GM19240 (cell line): ENCODE results near the gene MARK2.

Experiments
- DNase-seq: peaks from one replicate; pipeline ENCODE4 v3.0.0; 2011; ENCODE audit warnings: low spot score; ENCODE audit not compliant: insufficient read length

The MARK2 gene

DNA sequence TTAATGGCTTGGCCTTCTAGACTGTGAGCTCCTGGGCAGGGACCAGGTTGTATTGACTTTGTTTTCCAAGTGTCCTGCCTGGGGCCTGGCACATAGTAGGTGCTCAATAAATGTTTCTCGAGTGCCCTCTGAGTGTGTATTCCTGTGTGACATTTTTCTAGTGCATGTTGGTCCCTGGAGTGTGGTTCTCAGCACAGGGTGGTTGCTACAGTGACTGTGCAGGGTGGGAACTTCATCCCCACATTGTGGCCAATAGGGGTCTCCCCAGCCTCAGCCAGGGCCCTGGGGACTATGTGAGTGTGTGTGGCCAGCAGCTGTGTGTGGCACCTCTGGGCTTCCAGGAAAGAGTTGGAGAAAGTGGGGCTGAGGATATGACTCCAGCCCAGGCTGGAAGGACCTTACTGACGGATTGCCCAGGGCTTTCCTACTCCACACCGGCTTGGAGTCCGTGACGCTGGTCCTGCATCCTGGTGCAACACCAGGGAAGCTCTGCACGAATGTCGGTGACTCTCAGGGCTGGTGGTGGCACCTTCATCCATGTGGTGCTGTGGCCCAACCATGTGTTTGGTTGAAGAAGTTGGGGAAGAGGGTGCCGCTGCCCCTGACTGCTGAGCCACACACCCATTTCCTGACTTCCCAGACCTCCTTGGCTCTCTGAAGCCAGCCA is 9.0 kb upstream of the MARK2 start:
- DNase-seq, result no peak

DNA sequence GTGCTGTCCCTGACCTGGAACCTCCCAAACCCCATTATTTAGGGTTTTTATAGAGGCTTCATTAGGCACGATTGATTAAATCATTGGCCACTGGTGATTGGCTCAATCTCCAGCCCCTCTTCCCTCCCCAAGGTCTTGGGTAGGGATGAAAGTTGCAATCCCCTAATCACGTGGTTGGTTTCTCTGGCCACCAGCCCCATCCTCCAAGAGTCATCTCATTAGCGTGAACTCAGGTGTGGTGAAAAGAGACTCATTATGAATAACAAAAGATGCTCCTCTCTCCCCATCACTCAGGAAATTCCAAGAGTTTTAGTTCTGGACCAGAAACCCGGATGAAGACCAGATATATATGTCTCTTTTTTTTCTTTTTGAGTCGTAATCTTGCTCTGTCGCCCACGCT is 7.6 kb upstream of the MARK2 start:
- no peak for DNase-seq

DNA sequence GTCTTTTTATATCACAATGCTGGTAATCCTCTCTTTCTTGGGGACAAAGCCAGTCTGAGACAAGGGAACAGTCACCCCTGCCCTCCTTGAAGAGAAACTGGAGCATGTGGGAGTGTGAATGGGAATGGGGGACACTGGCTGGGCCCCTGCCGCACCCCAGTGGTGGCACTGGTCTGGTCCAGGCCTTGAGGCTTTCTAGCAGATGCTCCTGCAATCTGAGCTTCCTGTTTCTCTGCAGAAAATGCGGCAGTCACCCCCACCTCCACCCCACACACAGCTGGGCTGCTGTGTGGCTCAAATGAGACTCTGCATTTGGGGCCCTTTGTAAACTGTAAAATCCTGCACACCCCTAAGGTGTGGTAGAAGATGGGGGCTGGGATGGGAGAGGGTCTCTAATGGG is 6.6 kb upstream of the MARK2 start:
- DNase-seq, result no peak

DNA sequence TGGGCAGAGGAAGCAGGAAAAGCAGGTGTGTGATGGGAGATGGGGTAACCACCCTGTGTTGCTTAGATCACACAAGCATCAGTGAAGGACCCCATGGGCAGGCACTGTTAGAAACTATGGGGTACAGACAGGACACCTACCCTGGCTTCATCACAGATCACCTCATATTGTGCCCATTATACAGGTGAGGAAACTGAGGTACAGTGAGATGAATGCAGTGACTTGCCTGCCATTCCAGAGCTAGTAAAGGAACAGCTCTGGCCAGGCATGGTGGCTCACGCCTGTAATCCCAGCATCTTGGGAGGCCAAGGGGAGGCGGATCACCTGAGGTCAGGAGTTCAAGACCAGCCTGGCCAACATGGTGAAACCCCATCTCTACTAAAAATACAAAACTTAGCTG is 5.9 kb upstream of the MARK2 start:
- DNase-seq, result no peak

DNA sequence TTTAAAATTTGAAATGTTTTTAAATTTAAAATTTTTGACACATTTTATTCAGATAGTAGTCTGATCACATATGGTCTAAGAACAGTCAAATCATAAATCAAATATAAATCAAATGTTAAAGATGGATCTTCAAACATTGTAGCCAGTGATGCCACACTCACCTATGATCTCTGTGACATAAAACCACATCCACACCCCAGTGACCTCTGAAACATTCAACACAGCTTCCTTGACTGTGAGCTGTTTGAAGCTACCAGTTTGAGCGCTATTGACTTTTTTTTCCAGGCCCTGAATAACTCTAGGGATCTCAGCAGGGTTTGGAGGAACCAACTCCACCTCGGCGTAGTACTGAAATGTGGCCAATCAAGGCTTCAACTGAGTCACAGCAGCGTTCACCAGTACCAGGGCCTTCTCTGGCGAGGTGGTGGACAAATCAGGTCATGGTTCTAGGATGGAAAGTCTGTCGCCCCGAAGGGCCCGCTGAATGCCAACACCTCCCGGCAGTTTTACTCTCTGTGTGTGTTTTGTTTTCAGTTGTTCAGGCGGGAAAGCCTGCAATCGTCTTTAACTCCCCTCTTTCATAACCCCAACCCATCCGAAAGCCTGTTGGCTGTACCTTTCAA is 4.3 kb upstream of the MARK2 start:
- no peak for DNase-seq

DNA sequence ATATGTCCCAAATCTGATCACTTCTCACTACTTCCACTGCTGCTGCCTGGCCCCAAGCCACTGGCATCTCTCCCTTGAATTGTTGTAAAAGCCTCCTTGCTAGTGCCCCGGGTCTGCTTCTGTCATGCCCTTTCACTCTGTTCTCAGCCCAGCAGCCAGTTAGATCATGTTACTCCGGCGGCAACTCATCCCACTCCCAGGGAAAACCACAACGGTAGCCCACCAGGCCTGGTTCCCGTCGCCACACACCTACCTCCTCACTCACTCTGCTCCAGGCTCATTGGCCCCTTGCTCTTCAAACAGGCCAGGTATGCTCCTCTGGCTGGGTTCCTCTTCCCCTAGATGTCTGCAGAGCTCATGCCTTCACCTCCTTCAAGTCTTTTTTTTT is 3.8 kb upstream of the MARK2 start:
- DNase-seq, result no peak

DNA sequence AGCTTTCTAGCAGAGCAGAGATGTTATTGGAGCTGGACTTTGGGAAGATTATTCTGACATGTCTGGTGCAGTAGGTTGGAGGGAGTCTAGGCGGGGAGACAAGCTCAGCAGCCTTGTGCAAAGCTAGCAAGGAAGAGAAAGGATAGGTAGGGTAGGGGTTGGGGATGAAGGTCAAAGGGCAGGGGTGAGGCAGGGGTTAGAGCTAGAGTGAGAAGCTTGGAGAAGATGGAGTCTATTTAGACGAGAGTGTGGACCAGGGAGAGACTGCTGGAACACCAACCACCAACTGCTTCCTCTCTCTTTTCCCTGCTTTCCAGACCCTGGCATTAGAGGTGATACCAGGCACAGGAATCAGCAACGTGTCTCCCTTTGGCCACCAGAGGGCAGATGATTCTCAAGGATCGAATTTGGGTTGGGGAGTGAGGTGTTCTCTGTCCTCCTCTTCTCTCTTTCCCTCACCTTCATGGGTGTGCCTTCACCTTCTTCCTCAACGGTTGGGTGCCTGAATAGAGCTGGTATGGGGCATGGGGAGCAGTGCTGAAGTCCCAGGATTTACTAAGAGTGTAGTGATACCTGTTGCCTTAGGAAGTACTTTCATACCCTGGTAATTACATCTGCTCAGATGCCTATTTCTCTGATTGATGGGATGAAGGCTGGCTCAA is 1.8 kb upstream of the MARK2 start:
- DNase-seq, result peak; percentile 76

DNA sequence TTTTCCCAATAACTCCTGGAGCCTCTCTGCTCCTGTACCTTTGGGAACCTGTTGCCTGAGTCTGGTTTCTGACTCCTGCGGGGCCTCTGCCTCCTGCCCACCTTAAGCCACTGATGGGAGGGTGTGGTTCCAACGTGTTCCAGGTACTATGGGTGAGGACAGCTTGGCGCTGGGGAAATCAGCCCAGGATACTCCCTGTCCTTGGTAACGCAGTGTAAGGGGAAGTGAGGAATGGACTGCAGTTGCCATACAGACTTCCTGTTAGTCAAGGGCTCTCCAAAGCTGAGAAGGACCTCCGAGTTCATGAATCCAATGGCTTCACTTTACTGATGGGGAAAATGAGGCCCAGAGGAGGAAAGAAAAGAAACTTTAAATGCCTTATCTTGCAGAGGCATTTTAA is 1.2 kb upstream of the MARK2 start:
- DNase-seq, result no peak

DNA sequence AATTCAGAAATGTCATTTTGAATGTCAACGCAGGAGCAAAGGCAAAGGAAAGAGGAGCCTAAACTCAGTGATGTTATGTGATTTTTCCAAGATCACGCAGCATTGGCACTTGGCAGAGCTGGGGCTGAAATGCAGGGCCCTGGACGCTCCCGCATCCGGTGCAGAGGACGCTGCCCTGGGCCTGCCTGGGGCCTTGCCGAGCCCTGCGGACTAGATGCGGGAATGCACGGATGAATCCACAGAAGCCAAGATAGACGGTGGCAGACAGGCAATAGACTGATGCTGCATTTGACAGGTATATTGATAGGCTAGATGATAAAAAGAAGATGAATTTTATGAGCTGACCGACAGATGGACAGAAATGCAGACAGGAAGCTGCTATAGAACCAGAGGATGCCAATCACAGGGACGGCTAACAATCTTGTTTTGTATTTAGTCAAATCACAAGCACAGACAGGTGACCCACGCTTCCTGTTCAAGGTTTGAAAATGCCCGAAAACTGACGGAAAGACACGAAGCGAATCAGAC is 696 bp upstream of the MARK2 start:
- peak; percentile 70 for DNase-seq

DNA sequence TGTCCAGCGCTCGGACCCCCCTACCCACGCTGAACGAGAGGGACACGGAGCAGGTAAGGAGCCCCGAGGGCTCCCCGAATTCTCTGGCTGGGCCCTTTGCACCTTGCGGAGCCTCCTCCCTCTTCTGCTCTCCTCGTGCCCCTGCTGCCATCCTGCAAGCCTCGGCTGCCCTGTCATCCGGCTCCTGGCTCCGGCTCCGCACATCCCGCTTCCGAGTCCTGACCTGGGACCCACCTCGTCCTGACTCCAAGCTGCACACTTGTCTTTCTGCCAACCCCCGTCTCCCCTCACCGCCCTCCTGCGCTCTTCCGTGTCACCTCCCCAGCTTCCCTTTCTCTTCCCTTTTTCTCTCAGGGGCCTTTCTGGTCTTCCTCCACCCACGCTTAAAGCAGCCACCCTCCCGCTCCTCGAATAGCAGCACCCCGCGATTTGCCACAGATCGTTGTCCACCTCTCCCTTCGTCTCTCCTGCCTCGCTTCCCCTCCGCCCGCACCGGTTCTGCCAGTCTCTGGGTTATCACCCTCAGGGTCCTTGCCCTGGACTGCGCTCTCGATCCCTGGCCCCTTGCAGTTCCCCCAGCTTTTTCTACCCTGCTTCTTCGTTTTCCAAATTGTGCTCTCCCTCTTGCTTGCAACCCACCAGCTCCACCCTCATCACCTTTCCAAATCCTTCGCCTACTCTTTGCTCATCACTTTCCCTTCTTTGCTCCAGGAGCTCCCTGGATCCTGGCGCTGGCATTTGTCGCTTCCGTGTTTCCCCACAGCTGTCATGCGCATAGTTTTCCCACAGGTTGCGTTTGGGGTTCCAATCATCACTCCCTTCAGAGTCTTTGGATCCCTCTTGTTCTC is 822 bp downstream of the MARK2 start:
- DNase-seq, result no peak

DNA sequence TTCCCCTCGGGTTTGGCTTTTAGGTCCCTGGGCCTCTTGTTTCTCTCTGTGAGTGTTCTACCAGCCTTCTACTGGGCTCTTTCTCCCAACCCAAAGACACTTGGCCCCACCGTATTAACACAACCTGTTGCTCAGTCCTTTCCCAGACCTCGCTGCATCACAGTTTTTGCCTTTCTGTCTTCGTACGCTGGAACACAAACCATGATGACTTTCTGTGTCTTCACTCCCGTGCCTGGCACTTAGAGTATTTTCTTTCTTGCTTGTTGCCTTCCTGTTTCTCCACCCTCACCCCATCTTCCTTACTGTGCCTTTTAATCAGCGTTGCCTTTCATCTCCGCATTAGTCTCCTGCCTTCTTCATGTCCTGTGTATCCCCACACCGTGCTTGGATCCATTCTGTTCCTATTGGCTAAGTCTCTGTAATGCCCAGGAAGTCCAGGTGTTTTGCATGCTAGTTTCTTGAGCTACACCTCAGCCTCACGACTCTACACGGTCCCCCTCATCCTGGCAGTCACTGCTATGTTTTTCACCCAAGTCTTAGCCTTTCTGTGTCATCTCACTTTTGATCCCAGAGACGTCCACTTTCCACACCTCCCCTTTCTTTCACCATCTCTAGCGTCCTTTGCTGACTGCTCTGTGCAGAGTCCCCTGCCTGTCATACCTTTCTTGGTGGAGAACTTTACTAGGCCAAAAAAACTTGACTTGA is 1.6 kb downstream of the MARK2 start:
- no peak for DNase-seq

DNA sequence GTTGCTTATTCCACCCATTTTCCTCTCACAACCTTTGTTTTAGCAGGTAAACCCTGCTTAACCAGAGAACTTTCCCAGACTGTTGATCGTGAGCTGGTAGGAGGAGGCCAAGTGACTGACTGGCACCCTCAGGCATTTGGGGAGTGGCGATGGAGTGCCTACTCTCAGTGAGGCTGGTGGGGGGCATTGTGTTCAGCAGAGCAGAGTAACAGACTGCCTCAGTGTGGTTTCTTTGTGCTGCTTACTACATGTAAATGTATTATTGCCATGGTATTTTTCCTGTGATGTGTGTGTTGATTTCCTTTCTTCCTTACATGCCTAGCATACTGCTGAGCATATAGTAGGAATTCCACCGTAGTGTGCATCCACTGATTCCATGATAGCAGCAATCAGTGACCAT is 2.6 kb downstream of the MARK2 start:
- DNase-seq, result no peak

DNA sequence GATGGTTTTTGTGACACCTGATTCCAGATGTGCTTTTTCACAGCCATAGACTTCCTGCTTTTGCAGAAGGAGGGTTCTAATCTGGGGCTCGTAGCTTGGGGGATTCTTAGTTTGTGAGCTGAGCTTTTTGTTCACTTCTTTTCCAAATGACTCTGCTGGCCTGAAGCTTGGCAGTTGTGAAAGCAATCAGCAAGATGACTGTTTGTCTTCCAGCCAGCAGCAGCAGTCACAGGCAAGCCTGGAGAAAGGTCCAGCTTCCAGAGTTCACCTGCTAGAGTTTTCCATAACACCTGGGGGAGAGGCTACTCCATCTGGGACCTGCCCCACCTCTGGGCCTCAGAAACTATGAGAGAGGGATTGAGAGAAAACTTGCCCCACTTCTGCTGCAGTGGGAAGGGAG is 4.1 kb downstream of the MARK2 start:
- DNase-seq, result no peak

DNA sequence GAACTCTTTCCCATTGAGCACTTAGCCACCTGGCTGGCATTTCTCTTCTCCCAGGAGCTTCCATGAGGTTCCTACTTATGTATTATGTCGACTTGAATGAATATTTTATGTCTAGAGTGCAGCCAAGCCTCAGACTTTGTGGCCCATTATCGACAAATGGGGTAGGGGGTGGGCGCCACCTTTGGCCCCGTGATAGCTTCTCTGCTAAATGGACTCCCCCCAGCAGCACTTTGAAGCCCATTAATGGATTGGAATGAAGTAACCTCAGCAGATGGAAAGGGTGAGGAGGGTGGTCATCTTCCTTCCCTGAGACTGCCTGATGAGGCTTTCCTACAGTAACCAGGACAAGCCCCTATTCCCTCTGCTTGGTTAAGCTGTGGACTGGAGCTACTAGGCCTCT is 5.9 kb downstream of the MARK2 start:
- DNase-seq, result no peak

DNA sequence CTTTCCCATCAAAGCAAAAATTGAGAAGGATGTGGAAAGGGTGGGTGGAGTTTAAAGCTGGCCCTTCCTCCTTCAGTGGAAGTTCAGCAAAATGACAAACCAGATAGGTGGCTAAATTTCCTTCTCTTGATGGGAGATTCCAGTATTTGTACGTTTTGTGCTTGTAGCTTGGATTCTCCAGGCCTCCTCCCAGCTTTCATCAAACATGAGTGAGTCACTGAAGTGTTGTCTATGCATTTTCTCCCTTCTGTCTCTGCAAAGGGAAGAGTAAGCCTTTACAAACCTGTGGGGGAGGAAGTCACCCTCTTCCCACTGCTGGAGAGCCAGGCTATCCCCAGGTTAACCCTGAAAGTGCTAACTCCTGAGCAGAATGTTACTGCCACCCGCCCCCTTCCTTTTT is 6.4 kb downstream of the MARK2 start:
- no peak for DNase-seq

DNA sequence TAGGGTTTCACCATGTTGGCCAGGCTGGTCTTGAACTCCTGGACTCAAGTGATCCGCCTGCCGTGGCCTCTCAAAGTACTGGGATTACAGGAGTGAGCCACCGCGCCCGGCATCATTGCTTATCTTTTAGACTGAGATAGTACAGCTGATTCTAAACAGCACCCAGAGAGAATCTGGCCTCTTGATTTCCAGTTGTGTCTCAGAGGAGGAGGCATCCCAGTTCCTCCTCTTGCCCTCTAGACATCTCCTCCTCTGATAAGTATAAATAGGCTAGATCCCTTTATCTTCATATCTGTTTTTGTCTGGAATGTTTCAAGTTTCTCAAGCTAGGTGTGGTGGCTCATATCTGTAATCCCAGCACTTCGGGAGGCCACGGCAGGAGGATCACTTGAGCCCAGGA is 7.0 kb downstream of the MARK2 start:
- no peak for DNase-seq

DNA sequence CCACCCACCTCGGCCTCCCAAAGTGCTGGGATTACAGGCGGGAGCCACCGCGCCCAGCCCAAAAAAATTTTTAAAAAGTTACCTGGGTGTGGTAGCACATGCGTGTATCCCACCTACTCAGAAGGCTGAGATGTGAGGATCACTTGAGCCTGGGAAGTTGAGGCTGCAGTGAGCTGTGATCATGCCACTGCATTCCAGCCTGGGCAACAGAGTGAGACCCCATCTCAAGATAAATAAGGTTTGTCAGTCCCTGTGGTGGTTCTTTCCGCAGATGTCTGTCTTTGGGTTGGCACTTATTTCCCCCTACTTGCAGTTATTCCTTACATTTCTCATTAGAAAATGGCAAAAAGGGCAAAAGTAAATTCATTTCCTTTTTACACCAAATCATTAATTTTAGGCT is 8.0 kb downstream of the MARK2 start:
- DNase-seq, result no peak

DNA sequence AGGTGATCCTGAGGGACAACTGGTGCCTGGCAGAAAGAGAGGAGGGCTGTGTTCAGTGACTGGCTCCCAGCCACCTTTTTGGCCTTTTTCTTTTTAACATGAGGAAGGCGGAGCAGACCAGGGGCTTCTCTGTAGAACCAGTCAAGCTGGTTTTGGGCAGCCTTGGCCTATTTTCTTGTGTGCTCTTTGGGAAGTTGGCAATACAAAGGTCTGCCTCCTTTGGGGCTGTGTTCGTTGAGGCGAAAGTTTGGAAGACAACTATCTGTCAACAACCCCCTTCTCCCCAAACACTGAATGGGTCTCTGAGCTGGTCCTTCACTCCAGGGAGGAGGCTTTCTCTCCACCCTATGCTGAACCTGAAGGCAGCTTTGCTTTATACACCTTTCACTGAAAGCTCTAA is 8.5 kb downstream of the MARK2 start:
- no peak for DNase-seq

DNA sequence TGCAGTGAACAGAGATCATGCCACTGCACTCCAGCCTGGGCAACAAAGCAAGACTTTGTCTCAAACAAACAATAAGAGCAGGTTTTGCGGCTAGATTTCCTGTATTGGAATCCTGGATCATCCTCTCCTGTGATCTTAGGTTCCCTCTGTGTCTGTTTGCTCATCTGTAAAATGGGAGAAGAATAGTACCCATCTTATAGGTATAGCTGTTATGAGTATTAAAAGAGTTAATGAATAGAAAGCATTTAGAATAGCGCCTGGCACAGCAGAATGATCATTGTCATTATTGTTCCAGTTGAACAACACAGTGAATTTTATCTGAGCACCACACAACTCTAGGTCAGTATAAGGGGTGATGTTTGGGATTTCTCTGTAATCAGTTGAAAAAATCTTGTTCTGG is 10.8 kb downstream of the MARK2 start:
- no peak for DNase-seq

DNA sequence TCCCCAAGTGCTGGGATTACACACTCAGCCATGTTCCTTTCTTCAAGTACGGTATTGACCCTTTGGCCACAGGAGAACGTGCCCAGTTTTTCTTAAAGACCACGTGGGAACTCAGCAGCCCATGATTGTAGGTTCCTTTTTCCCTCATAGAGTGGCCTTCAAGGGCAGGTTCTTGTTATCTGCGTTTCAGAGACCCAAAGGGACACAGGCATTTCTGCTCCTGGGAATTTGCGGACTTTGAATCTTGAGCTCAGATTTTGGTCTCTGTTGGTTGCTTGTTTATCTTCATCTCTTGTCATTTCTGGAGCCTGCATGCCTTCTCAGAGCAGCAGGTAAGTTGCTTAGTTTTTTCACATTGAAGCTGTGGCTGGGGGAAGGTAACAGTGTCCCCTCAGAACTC is 12.0 kb downstream of the MARK2 start:
- no peak for DNase-seq

DNA sequence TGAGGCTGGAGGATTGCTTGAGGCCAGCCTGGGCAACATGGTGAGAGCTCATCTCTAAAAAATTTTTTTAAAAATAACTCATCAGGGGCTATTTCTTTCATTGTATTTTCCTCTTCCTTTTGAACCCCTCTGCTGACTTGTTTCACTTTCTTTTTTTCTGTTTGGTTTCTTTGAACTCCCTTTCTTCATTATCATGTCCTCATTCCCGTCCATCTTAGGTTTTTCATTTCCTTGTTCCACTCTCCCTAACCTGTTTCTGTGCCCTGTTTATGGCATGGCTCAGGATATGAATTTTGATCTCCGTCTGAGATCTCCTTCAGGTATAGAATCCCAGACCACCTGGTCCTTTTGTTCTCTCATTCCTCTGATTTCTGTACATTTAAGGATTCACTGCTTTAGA is 12.5 kb downstream of the MARK2 start:
- DNase-seq, result no peak
